GM03348 (cell line): ENCODE measurements around the gene NCF4.

Source experiments
- DNase-seq: peaks from one replicate; pipeline ENCODE4 v3.0.0; 2012; ENCODE audit warnings: low spot score

NCF4 gene

DNA sequence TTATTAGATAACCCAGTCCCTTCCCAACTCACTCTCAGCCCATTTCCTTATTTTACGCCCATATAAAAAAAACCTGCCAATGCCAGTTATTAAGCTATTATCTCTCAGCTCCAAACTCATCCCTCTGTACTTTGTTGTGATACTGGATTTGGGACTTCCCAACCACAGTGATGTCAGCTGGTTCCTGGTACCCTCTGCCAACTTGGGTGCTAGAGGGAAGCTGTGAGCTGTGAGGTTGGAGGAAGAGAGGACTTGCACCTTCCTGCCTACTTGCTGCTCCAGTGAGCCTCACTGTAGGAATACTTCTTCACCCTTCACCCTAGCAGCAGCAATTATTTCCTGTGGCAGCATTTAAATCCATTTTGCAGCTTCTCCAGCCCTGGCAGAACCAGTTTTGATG lies 33.5 kb downstream of the NCF4 start:
- no peak for DNase-seq

DNA sequence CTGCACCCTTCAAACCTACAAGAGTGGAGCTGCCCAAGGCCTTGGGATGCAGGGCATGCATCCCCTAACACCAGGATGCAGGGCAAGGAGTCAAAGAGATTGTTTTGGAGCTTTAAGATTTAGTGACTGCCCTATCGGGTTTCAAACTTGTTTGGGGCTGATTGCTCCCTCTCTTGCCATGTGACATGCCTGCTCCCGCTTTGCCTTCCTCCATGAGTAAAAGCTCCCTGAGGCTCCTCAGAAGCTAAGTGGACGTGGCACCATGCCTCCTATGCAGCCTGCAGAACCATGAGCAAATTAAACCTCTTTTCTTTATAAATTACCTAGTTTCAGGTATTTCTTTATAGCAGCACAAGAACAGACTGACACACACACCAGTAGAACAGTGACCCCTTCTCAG lies 36.8 kb downstream of the NCF4 start:
- no peak for DNase-seq

- DNase-seq: no peak
Measured at GRCh38 chr22:36898690-36899089, 37.9 kb downstream of the NCF4 start.

GRCh38 chr22:36899498-36899897 lies 38.7 kb downstream of the NCF4 start:
- no peak for DNase-seq

DNA sequence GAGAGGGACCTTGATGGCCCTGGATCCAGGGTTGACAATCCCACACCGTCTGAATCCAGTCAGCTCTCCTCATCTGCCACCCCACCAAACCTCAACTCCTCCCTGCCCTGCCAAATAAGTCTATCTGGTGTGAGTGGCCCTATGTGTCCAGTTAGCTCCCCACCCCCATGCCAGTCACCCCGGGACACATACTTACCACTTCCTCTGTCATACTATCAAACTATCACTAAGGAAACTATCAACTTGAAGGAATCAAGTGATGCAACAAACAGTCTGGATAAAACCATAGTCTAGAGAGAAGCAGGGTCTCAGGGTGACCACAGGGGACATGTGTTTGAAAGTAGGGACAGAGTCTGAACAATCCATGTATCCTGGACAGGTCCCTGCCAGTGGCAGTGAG lies 39.4 kb downstream of the NCF4 start:
- no peak for DNase-seq

DNA sequence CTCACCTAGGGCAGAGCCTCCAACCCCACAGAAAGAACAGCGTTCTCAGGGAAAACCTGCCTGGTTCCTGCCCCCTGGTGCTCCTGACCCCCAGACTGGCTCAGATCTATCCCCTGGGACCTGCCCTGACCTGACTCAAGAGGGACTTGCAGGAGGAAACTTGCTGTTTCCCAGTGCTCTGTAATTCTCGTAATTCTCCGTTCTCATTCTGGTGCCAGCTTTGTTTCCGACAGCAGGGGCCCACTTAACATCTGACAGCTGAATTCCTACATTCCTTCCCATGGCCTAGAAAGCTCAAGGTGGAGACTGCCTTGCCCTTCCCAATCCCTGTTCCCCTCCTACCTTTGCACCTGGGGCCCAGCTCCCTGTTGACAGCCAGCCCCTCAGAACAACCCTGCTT lies 40.1 kb downstream of the NCF4 start:
- DNase-seq: no peak

DNA sequence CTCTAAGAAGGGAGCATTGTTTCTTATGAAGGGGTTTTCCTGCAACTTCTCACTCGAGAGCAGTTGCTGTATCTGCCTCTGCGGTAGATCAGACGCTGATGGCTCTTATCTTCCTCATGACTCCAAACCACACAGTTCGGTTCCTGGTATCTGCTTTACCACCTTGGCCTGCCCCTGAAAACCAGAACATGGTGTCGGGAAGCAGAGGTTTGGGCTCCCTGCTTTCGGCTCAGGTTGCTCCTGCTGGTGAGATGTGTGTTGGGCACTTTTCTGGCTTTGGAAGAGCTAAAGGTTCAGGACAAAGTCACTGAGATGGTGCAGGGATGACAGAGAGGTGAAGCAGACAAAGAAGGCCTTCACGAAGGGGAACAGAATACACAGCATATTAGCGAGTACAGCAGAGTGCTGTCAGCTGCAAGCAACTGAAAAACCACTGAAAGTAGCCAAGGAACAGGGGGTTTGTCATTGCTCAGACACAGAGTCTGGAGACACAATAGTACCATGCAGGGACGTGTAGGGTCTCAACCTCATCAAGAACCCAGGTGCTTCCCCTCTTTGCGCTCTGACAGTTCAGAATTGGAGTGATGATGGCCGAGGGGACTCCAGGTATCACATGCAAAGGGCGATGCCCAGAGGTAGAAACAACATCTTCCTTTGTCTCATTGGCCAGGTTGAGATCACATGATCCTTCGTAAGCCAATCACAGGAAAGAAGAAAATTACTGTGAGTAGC lies 40.8 kb downstream of the NCF4 start:
- DNase-seq: no peak

DNA sequence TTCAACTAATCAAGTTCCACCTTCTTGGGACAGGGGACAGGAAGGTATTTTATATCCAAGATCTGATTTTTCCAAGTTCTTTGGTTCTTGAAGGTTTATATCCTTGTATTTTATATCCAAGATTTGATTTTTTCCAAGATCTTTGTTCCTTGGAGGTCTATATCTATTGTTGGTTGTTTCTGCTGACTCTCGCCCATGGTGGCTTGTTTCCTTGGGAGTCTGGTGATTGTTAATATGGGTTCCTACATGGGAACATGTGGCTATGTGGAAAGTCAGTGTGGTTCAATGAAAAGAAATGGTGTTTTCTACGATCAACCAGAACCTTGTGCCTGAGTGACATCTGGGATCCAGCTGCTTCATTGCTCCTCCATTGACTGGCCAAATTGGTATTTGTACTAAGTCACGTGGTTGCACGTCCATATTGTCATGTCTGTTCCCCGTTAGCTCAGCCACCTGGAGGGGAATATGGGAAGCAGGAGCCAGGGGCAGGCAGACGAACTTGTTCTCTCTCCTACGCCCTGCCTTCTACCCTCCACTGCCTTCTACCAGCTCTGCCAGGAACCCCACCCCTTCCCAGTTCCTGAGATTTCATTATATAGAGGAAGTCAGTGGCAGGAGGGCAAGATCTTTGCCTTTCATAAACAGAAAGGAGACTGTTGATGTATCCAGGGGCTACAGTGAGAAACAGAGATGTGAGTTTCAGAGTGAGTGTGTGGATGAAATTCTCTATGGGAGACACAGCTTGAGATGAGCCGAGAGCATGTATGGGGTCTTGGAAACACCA lies 41.5 kb downstream of the NCF4 start:
- no peak for DNase-seq

DNA sequence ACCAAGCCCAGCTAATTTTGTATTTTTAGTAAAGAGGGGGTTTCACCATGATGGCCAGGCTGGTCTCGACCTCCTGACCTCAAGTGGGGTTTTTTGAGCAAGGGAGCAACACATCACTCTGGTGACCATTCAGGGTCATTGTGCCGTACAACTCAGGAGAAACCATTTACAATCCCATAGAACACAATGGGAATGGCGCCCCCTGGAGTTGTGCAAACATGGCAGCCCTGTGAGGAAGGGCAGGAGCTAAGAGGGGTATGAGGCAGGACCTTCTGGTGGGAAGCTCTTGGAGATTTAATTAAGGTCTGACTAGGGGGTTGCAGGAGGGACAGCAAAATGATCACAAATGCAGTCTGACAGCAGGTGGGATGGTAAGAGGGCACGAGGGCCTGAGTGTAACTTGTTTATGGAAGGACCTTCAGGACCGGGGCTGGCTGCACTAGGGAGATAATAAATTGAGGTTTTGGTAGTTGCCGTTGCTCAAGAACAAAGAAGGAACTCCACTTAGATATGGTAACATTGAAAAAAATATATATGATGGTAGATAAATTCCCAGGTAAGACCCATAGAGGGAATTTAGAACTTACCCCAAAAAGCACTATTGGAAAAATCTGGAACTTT lies 43.6 kb downstream of the NCF4 start:
- DNase-seq: no peak

DNA sequence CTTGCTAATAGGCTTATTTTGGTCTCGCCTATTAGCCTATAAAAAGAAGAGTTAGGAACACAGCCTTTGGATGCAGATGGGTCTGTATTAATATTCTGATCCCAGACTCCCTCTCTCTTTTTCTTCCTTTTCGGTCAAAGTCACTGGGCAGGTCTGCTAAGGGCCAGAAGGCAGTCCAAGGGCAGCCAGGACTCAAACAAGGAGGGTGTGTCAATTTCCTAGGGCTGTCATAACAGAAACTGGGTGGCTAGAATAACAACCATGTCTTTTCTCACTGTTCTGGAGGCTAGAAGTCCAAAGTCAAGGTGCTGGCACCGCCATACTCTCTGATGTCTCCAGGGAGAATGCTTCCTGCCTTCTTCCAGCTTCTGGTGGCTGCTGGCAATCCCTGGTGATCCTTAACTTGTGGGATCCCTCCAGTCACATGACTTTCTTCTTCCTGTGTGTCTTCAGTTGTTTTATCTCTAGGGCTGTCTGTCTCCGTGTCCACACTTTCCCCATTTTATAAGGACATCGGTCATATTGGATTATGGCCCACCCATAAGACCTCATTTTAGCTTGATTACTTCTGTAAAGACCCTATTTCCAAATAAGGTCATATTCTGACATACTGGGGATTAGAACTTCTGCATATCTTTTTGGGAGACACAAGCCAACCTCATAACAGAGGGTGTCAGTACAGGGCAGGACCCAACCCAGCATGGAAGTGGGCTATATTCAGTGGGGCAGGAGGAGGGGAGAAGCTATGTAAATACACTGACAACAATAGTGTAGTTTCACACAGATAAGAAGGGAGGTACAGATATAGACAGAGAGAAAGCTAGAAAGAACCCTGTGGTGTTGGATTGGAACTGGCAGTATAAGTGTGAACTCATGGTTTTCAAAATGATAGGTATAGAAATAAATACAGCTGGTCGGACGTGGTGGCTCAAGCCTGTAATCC lies 46.7 kb downstream of the NCF4 start:
- DNase-seq: no peak

- no peak for DNase-seq
Measured at GRCh38 chr22:36910461-36910860, 49.7 kb downstream of the NCF4 start.

DNA sequence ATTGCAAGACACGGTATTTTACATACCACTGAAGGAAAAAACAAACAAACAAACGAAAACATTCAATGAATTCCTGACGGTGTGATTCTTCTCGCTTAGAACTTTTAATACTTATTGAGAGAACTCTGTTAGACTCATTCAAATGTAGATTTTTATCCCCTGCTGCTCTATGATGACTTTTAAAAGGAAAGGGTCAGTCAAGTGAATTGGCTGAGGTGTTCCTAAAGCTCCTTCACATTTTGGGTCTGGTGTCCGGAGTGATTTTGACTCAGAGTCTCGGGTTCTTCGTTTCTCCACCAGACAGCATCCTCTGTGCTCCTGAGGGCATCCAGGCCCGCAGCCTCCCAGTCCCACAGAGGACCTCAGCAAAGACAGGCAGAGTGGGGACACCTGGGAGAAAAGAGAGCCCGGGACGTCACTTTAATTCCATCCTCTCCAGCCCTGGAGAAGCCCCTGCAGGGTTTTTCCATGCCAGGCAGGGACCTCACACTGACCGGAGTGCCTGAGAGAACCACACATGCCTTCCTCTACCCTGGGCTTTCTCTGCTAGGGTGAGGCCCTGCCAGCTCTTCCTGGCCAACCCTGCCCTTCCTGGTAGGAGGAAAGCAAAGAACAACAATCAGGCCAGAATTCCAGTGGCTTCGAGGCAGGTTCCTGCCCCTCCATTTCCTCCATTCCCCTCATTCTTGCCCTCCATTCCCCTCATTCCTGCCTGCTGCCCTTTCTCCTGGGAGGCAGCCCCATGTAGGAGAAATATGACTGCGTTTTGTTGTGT lies 51.3 kb downstream of the NCF4 start:
- peak; percentile 70 for DNase-seq

DNA sequence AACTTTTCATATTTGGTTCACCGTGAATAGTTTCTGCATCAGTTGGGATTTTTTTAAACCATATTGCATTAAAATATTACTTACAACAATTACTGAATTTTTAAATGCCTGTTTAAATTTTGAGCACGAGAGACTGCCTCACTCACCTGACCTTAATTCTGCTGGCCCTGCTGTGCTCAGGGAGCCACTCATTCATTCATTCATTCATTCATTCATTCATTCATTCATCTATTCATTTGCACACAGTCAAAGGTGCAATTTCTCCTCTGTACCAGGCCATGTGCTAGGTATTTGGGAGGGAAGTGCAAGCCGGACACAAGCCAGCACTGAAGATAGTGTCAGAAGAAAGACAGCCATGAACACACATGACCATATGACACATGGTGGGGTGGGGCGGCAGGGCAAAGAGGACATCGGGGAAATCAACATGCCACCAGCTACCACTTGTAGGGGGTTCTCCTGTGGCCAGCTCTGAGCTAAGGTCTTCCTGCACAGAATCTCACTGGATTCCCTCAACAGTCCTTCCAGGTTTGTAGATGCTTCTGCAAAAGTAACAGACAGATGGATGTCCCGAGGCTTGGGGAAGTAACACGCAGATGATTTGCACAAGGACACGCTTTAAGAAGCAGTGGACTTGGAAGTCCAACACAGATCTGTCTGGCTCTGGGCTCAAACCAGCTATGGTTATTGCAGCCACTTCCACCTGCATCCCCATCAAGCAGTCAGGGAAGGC lies 52.1 kb downstream of the NCF4 start:
- no peak for DNase-seq

DNA sequence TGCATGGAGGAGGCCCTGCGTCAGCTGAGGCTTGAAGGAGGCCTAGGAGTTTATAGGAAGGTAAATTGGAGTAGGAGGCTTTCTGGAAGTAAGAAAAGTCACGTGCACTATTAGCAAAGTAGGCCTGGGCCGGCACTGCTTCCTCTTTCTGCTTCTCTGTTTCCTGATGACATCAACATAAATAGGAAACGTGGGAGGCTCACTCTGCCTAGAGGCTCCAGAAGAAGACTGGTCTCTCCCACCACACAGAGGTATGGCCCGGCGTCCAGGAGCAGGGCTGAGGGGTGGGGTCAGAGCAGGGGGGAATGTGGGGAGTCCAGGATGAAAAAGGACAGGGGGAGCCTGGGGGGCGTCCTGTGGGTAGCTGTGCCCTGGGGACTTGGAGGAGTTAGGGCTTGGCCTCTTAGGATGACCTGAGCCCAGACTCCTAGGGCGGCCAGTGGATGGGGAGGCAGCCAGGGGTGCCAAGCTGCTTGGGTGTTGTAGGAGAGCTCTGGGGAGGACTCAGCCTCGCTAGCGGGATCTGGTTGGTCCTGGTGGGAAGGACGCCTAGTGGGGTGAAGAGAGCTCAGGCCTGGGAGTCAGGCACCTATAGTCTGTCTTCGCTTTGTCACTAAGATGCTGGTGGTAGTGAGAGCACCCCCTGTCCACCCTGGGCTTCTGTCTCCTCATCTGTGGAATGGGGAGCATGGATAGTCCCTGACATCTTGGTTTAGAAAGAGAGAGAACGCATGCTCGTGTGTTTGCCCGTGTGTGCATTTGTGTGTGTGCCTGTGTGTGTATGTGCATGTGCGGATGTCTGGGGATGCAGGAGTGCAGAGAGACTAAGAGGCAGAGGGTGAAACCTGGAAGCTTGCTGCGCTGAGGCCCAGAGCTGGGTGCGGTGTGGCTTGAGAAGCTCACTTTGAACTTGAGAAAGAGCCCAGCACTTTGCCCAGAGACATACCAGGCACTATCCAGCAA lies 52.9 kb downstream of the NCF4 start, which contains the start of gene CSF2RB:
Gene CSF2RB, plus strand, starts transcription at position 202 of the 963 bp plus-strand sequence. CDS start 8,580 bp downstream, outside the sequence.
- DNase-seq: no peak

- DNase-seq: no peak
Measured at GRCh38 chr22:36914390-36914752, 53.6 kb downstream of the NCF4 start.

DNA sequence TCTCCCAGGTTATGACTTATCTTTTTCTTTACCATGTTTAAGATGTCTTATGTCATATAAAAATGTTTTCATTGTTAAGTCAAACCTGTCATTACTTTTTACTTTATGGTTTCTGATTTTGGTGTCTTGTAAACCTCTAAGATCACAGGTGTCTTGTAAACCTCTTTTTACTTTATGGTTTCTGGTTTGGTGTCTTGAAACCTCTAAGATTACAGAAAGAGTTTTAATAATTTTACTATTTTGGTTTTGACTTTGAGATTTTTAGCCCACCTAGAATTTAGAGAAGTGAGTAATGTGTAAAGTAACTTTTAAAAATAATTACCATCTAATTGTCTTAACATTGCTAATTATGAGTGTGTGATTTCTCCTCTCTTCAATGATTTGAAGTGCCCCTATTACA lies 55.2 kb downstream of the NCF4 start:
- DNase-seq: no peak

- no peak for DNase-seq
Measured at GRCh38 chr22:36918586-36919284, 57.9 kb downstream of the NCF4 start.

GRCh38 chr22:36921309-36922104 lies 60.7 kb downstream of the NCF4 start:
- no peak for DNase-seq
